ENCODE measurements around the gene G3BP1.

GRCh38 chr5:151800532-151800931, 28.8 kb downstream of the G3BP1 start:
- TF ChIP-seq JUND (IDR thresholded peaks at IDR 0.05) (no peak), CTCF (IDR thresholded peaks at IDR 0.05; ENCODE audit: low read depth, low read length, missing input control) (no peak), TAF1 (conservative IDR thresholded peaks at IDR 0.05) (no peak), EGR1 (IDR thresholded peaks at IDR 0.05; ENCODE audit: low read depth in 2 of 2) (no peak), GABPA (IDR thresholded peaks at IDR 0.05 in 1 of 2, conservative IDR thresholded peaks at IDR 0.05 in 1 of 2) (no peak)
